SJSA1 (cell line): ENCODE data around the gene DOCK9. TPM values are rescaled to one million over a fixed set of nuclear protein-coding genes. Genes with fewer than 3 reads are reported as not detected.

Source experiments
- DNase-seq, 2 experiments: peaks; one replicate each; pipeline ENCODE4 v3.0.0-alpha.2; 2015 to 2020; ENCODE audit warnings: low spot score in 2 of 2, low read depth in 1 of 2
- H3K27ac ChIP-seq: fragments of 250-450 bp; sonication (Bioruptor Pico); 2 replicates; pipeline ENCODE4 v1.5.1; 2020; ENCODE audit warnings: mild to moderate bottlenecking, moderate library complexity
- H3K27me3 ChIP-seq: fragments of 250-450 bp; sonication (Bioruptor Pico); replicated peaks from 2 replicates; pipeline ENCODE4 v1.5.1; 2020; ENCODE audit warnings: mild to moderate bottlenecking, moderate library complexity
- H3K36me3 ChIP-seq: fragments of 250-450 bp; sonication (Bioruptor Pico); 2 replicates; pipeline ENCODE4 v1.5.1; 2020; ENCODE audit warnings: mild to moderate bottlenecking
- H3K4me1 ChIP-seq: fragments of 250-450 bp; sonication (Bioruptor Pico); replicated peaks from 2 replicates; pipeline ENCODE4 v1.6.1; 2021; ENCODE audit warnings: mild to moderate bottlenecking
- H3K4me3 ChIP-seq: fragments of 250-450 bp; sonication (Bioruptor Pico); 2 replicates; pipeline ENCODE4 v1.5.1; 2020; ENCODE audit warnings: mild to moderate bottlenecking
- H3K9me3 ChIP-seq: fragments of 250-450 bp; sonication (Bioruptor Pico); replicated peaks from 2 replicates; pipeline ENCODE4 v1.5.1; 2020; ENCODE audit warnings: mild to moderate bottlenecking
- total RNA-seq: library from RNA; depleted of rRNA; stranded (reverse); fragments of >200 nt; shearing (Covaris generic); gene quantifications from 2 replicates; pipeline ENCODE4 v1.2.3, GENCODE V29; 2014; rRNA removed

The DOCK9 gene
- 60.6 and 122 TPM in 2 replicates for total RNA-seq

GRCh38 chr13:98977568-98978265 lies at the start of gene DOCK9:
Gene DOCK9 (minus strand): TSS chr13:98978064. CDS start chr13:98977909, 155 bp downstream.
- Histone ChIP-seq H3K27ac (peak within 1 kb of the TSS; percentile 31), H3K4me1 (peaks cover 48% of the 10 kb centered on the region), H3K9me3 (no peaks in the 10 kb centered on the region), H3K4me3 (peak within 1 kb of the TSS; percentile 31), H3K27me3 (no peaks in the 10 kb centered on the region), H3K36me3 (no peaks in the 10 kb centered on the region)
- DNase-seq: peak; percentile 95

DNA sequence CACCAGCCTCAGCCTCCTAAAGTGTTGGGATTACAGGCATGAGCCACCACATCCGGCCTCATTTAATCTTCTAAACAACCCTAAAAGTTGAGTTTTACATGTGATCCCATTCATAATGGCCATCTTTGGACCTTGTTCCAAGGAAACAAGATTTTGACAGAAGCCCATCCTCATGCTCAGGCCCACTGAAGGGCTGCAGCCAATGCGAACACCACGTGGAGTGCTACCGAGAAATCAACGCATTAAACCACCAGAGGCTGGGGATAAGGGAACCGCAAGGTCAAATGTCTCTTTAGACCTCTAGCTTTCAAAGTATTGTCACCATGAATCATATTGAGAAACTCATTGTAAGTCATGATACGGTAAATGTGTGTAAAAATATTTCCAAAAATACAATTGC lies 49.4 kb upstream of the DOCK9 start:
- Histone ChIP-seq H3K9me3 (peaks cover 8% of the 10 kb centered on the region), H3K27me3 (no peaks in the 10 kb centered on the region), H3K4me3 (no peak overlapping the region), H3K36me3 (no peaks in the 10 kb centered on the region), H3K4me1 (peaks cover 19% of the 10 kb centered on the region), H3K27ac (no peak overlapping the region)
- peak in 1 of 2 experiments; percentile 59 for DNase-seq

DNA sequence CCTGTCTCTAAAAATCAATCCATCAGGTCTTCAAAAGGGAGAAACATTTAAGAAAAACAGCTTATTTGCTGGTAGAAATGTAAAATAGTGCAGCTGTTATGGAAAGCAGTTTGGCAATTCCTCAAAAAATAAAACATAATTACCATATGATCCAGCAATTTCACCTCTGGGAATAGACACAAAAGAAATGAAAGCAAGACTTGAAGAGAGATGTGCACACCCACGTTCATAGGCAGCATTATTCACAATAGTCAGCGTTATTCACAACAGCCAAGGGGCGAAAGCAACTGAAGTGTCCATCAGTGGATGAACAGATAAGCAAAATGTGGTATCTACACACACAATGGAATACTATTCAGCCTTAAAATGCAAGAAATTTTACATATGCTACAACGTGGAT lies 45.1 kb upstream of the DOCK9 start:
- Histone ChIP-seq H3K9me3 (peaks cover 7% of the 10 kb centered on the region), H3K4me3 (no peak overlapping the region), H3K27me3 (no peaks in the 10 kb centered on the region), H3K4me1 (peaks cover 34% of the 10 kb centered on the region), H3K27ac (no peak overlapping the region), H3K36me3 (no peaks in the 10 kb centered on the region)
- peak in 1 of 2 experiments; percentile 48 for DNase-seq

DNA sequence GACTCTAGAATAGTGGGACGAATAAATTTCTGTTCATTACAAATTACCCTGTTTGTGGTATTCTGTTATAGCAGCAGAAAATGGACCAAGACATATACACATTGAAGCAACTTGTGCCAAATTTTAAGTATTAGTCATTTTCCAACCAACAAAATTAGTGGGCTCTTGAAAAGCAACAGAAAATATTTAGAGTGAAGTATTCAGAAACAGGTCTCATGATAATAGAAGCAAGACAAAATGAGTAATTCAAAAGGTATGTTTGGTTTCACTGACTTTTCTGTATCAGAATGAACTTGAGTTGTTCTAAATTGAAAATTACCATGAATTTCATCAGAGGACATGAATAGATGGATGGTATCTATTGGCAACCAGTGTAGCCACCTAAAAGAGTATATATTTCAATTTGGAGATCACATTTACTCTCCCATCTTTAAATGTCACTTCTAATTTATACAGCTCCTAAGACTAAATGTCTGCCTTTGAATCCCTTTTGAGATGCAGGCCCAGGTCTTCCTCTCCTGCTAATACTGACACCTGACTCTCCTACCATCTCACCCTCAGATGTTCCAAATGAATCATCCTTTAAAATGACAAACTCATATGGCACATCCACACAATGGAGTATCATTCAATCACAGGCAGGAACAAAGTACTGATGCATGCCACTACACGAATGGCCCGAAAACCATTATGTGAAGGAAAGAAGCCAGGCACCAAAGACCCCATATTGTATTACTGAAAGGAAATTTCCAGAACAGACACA lies 40.7 kb upstream of the DOCK9 start:
- Histone ChIP-seq H3K36me3 (no peaks in the 10 kb centered on the region; the same call in 1 of the 2 replicates), H3K27ac (peak overlapping the region; percentile 48), H3K27me3 (no peaks in the 10 kb centered on the region), H3K9me3 (peaks cover 3% of the 10 kb centered on the region), H3K4me3 (no peak overlapping the region), H3K4me1 (peaks cover 20% of the 10 kb centered on the region)
- peak; percentile 46 to 83 for DNase-seq

- Histone ChIP-seq H3K4me3 (no peak overlapping the region), H3K27me3 (no peaks in the 10 kb centered on the region), H3K4me1 (peaks cover 15% of the 10 kb centered on the region), H3K27ac (no peak overlapping the region), H3K9me3 (peaks cover 3% of the 10 kb centered on the region), H3K36me3 (no peaks in the 10 kb centered on the region; the same call in 1 of the 2 replicates)
- peak in 1 of 2 experiments; percentile 59 for DNase-seq
These were observed 38.0 kb upstream of the DOCK9 start for GRCh38 chr13:99015606-99016490.

- Histone ChIP-seq H3K36me3 (no peaks in the 10 kb centered on the region; the same call in 1 of the 2 replicates), H3K4me1 (peaks cover 15% of the 10 kb centered on the region), H3K27ac (no peak overlapping the region), H3K9me3 (peaks cover 3% of the 10 kb centered on the region), H3K4me3 (no peak overlapping the region), H3K27me3 (no peaks in the 10 kb centered on the region)
- peak in 1 of 2 experiments; percentile 68 for DNase-seq
These were observed 36.7 kb upstream of the DOCK9 start for GRCh38 chr13:99014522-99014921.

- Histone ChIP-seq H3K27ac (no peak overlapping the region), H3K4me1 (peaks cover 11% of the 10 kb centered on the region), H3K9me3 (peaks cover 3% of the 10 kb centered on the region), H3K27me3 (no peaks in the 10 kb centered on the region), H3K36me3 (no peaks in the 10 kb centered on the region; the same call in 1 of the 2 replicates), H3K4me3 (no peak overlapping the region)
- DNase-seq: peak in 1 of 2 experiments; percentile 66
These were observed 36.1 kb upstream of the DOCK9 start for GRCh38 chr13:99013951-99014350.

DNA sequence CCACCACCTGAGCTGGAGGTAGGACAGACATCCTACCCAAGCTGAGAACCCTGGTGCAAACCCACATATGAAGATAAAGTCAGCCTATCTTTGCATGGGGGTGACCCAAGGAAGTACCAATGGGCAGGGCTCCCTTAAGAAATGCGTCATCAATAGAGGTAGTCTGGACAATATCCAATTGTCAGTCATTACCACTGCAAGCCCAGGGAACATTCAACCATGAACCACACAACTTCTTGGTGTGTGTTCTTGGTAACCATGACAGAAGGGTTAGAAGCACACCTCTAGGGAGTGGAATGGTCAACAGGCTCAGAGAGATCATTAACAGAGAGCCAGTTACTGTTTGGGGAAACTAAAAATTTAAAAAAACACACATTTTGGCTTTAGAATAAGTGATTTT lies 34.7 kb upstream of the DOCK9 start:
- H3K9me3 ChIP-seq: no peaks in the 10 kb centered on the region
- H3K36me3 ChIP-seq: no peaks in the 10 kb centered on the region; the same call in 1 of the 2 replicates
- H3K4me1 ChIP-seq: no peaks in the 10 kb centered on the region
- no peak overlapping the region for H3K27ac ChIP-seq
- H3K27me3 ChIP-seq: no peaks in the 10 kb centered on the region
- H3K4me3 ChIP-seq: no peak overlapping the region
- peak in 1 of 2 experiments; percentile 65 for DNase-seq

GRCh38 chr13:99009987-99010551 lies 32.2 kb upstream of the DOCK9 start:
- Histone ChIP-seq H3K4me3 (no peak overlapping the region), H3K36me3 (no peaks in the 10 kb centered on the region), H3K27ac (no peak overlapping the region), H3K9me3 (no peaks in the 10 kb centered on the region), H3K27me3 (no peaks in the 10 kb centered on the region), H3K4me1 (no peaks in the 10 kb centered on the region)
- DNase-seq: peak in 1 of 2 experiments; percentile 46

DNA sequence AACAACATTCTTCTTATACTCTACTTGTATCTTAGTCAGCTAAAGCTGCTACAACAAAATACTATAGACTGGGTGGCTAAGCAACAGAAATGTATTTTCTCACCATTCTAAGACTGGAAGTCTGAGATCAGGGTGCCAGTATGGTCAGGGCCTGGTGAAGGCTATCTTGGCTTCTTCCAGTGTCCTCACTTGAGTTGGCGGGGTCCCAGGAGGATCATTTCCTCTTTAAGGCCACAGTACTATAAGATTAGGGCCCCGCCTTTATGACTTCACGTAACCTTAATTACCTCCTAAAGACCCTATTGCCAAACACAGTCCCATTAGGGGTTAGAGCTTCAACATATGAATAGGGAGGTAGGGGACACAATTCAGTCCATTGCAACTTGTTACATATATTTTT lies 30.7 kb upstream of the DOCK9 start:
- no peaks in the 10 kb centered on the region for H3K4me1 ChIP-seq
- H3K27ac ChIP-seq: no peak overlapping the region
- H3K9me3 ChIP-seq: no peaks in the 10 kb centered on the region
- DNase-seq: peak in 1 of 2 experiments; percentile 66
- no peaks in the 10 kb centered on the region for H3K27me3 ChIP-seq
- H3K4me3 ChIP-seq: no peak overlapping the region
- no peaks in the 10 kb centered on the region for H3K36me3 ChIP-seq

DNA sequence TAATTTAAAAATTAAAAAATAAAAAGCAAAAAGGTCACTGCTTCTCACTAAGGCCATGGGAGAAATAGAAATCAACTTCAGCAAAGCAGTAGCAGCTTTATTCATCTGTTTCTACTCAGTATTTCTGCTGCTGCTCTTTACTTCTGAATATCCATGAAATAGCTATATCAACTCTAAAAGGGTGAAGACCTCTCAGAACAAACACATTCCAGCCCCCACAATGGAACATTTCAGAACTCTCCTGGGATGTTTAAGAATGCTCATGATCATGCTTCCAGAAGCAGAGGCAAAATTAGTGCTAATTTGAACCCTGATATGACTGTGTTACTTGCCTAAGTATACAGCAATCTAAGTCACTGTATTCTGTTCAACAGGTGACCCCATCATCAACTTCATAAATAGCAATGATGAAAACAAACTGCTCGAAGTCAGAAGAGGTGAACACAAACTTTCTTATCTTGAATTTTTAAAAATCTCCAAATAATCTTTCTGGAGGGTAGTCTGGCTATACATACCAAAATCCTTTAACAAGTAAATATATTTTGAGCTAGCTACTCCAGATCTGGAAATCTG lies 29.6 kb upstream of the DOCK9 start:
- no peak overlapping the region for H3K4me3 ChIP-seq
- peak in 1 of 2 experiments; percentile 34 for DNase-seq

GRCh38 chr13:99005609-99006008 lies 27.7 kb upstream of the DOCK9 start:
- peak in 1 of 2 experiments; percentile 36 for DNase-seq
- H3K4me3 ChIP-seq: no peak overlapping the region
- H3K27me3 ChIP-seq: no peaks in the 10 kb centered on the region
- no peak overlapping the region for H3K27ac ChIP-seq
- H3K4me1 ChIP-seq: no peaks in the 10 kb centered on the region
- no peaks in the 10 kb centered on the region for H3K9me3 ChIP-seq
- no peaks in the 10 kb centered on the region for H3K36me3 ChIP-seq

More for the DNA sequence above, 29.6 kb upstream of the DOCK9 start:
- H3K27me3 ChIP-seq: no peaks in the 10 kb centered on the region
- no peaks in the 10 kb centered on the region for H3K4me1 ChIP-seq
- no peak overlapping the region for H3K27ac ChIP-seq
- H3K9me3 ChIP-seq: no peaks in the 10 kb centered on the region
- no peaks in the 10 kb centered on the region for H3K36me3 ChIP-seq

- H3K27ac ChIP-seq: no peak overlapping the region
- H3K36me3 ChIP-seq: no peaks in the 10 kb centered on the region
- DNase-seq: no peak
- H3K9me3 ChIP-seq: no peaks in the 10 kb centered on the region
- H3K27me3 ChIP-seq: no peaks in the 10 kb centered on the region
- no peaks in the 10 kb centered on the region for H3K4me1 ChIP-seq
- no peak overlapping the region for H3K4me3 ChIP-seq
These were observed 27.1 kb upstream of the DOCK9 start for GRCh38 chr13:99004978-99005377.
